ENCODE measurements around the gene HOXC13. TPM values are rescaled to one million over a fixed set of nuclear protein-coding genes. Genes with fewer than 3 reads are reported as not detected.
A peak's percentile ranks its signal among the peaks of the same experiment; 100 is the strongest.

HOXC13 gene
- total RNA-seq, 1 donor from 2014 or later = not detected

DNA sequence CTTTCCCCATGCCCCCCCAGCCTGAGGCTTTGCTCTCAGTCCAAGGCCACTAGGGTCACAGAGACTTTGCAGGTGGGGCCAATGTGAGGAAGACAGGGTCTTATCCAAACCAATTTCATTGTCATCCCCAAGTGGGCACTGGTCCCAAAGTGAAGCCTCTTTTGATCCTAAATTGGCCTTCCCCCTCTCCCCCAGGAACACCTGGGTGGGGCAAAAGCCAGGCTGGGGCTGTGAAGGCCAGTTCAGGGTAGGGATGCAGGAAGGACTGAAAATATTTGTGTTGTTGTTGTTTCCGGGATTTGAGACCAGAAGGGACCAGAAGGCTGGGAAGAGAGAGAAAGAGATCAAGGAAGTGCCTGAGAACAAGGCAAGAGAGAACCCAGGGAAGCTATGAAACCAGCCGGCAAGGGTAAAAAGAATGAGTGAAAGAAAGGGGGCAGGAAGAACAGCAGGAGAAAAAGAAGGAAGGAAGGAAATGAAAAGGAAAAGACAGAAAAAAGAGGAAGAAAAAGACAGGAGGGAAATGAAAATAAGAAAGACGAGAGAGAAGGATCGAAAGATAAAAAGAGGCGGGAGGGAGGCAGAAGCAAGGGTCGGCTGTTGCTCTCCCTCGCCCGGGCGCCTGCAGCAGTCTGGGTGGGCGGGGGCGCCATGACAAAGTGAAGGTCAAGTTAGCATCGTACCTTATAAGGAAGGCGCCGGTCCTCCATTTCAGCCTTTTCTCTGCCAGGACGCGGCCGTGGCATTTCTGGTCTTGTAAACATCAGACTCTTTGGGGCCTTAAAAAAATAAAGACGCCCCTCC lies 26.9 kb downstream of the HOXC13 start:
- DNase-seq (ENCODE audit: low read depth) (no peak), FAIRE-seq (no peak)
- H3K27me3 ChIP-seq (ENCODE audit: insufficient read depth, low read length) = peaks cover 97% of the 10 kb centered on the region
- Mint-ChIP-seq H3K9me3 (ENCODE audit: unreplicated experiment) (peaks cover 22% of the 10 kb centered on the region), H3K27me3 (ENCODE audit: low read depth, unreplicated experiment) (peaks cover 90% of the 10 kb centered on the region), H3K27ac (ENCODE audit: unreplicated experiment) (peak overlapping the region; percentile 10), H3K4me3 (ENCODE audit: unreplicated experiment) (no peak overlapping the region), H3K4me1 (ENCODE audit: low read depth, unreplicated experiment) (no peaks in the 10 kb centered on the region), H3K36me3 (ENCODE audit: low read depth, unreplicated experiment) (no peaks in the 10 kb centered on the region)
- no peaks in the 10 kb centered on the region for H3K36me3 ChIP-seq (ENCODE audit: insufficient read depth, low read length)
- H3K9ac ChIP-seq (ENCODE audit: low read length) = no peak overlapping the region
- no peaks in the 10 kb centered on the region for H3K4me1 ChIP-seq (ENCODE audit: insufficient read depth, low read length)
- H3K27ac ChIP-seq (ENCODE audit: low read depth, low read length) = no peak overlapping the region
- H2AFZ ChIP-seq (ENCODE audit: low read depth, low read length) = no peak overlapping the region
- no peaks in the 10 kb centered on the region for H3K9me3 ChIP-seq (ENCODE audit: insufficient read depth, low read depth, low read length)
- H3K4me2 ChIP-seq (ENCODE audit: low read length) = no peak overlapping the region
- TF ChIP-seq, protein P1, sequence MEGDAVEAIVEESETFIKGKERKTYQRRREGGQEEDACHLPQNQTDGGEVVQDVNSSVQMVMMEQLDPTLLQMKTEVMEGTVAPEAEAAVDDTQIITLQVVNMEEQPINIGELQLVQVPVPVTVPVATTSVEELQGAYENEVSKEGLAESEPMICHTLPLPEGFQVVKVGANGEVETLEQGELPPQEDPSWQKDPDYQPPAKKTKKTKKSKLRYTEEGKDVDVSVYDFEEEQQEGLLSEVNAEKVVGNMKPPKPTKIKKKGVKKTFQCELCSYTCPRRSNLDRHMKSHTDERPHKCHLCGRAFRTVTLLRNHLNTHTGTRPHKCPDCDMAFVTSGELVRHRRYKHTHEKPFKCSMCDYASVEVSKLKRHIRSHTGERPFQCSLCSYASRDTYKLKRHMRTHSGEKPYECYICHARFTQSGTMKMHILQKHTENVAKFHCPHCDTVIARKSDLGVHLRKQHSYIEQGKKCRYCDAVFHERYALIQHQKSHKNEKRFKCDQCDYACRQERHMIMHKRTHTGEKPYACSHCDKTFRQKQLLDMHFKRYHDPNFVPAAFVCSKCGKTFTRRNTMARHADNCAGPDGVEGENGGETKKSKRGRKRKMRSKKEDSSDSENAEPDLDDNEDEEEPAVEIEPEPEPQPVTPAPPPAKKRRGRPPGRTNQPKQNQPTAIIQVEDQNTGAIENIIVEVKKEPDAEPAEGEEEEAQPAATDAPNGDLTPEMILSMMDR (IDR thresholded peaks at IDR 0.05; ENCODE audit: insufficient read depth, low read depth, low read length) = no peak
- TF ChIP-seq EZH2 (IDR thresholded peaks at IDR 0.05; ENCODE audit: insufficient read depth, low read length) = no peak
- no peak overlapping the region for H3K4me3 ChIP-seq (ENCODE audit: insufficient read depth, low read depth, low read length)
- H3K79me2 ChIP-seq (ENCODE audit: insufficient read depth, low read length) = no peaks in the 10 kb centered on the region
- H4K20me1 ChIP-seq (ENCODE audit: insufficient read depth, low read length) = no peaks in the 10 kb centered on the region

DNA sequence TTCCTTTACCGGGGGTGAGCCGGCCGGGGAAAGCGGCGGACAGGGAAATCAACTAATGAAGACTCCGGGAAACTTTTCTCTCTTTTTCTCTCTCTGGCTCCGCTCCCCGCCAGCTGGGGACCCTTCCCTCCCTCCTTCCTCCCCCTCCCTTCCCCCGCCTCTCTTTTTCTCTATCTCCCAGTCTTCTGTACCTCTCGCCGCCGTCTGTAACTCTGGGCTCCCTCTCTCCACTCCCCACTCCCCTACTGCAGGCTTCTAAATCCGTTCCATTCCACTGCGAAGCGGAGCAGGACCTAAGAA lies 27.4 kb downstream of the HOXC13 start:
- no peaks in the 10 kb centered on the region for H3K79me2 ChIP-seq (ENCODE audit: insufficient read depth, low read length)
- H3K9me3 ChIP-seq (ENCODE audit: insufficient read depth, low read depth, low read length) = no peaks in the 10 kb centered on the region
- H2AFZ ChIP-seq (ENCODE audit: low read depth, low read length) = no peak overlapping the region
- no peaks in the 10 kb centered on the region for H4K20me1 ChIP-seq (ENCODE audit: insufficient read depth, low read length)
- no peaks in the 10 kb centered on the region for H3K4me1 ChIP-seq (ENCODE audit: insufficient read depth, low read length)
- no peaks in the 10 kb centered on the region for H3K36me3 Mint-ChIP-seq (ENCODE audit: low read depth, unreplicated experiment)
- H3K36me3 ChIP-seq (ENCODE audit: insufficient read depth, low read length) = no peaks in the 10 kb centered on the region
- H3K27me3 Mint-ChIP-seq (ENCODE audit: low read depth, unreplicated experiment) = peaks cover 94% of the 10 kb centered on the region
- H3K4me2 ChIP-seq (ENCODE audit: low read length) = no peak overlapping the region
- H3K4me3 ChIP-seq (ENCODE audit: insufficient read depth, low read depth, low read length) = no peak overlapping the region
- H3K27me3 ChIP-seq (ENCODE audit: insufficient read depth, low read length) = peaks cover 99% of the 10 kb centered on the region
- TF ChIP-seq, protein P1 (IDR thresholded peaks at IDR 0.05; ENCODE audit: insufficient read depth, low read depth, low read length) = no peak
- TF ChIP-seq EZH2 (IDR thresholded peaks at IDR 0.05; ENCODE audit: insufficient read depth, low read length) = no peak
- DNase-seq (ENCODE audit: low read depth) (no peak), FAIRE-seq (no peak)
- H3K9me3 Mint-ChIP-seq (ENCODE audit: unreplicated experiment) = peaks cover 27% of the 10 kb centered on the region
- no peak overlapping the region for H3K27ac Mint-ChIP-seq (ENCODE audit: unreplicated experiment)
- no peak overlapping the region for H3K9ac ChIP-seq (ENCODE audit: low read length)
- no peaks in the 10 kb centered on the region for H3K4me1 Mint-ChIP-seq (ENCODE audit: low read depth, unreplicated experiment)
- H3K4me3 Mint-ChIP-seq (ENCODE audit: unreplicated experiment) = no peak overlapping the region
- no peak overlapping the region for H3K27ac ChIP-seq (ENCODE audit: low read depth, low read length)
